ENCODE measurements around the gene NR3C2.
A peak's percentile ranks its signal among the peaks of the same experiment; 100 is the strongest.

Gene NR3C2

GRCh38 chr4:148067301-148067916 is 374.8 kb downstream of the NR3C2 start:
- DNase-seq = no peak

- no peak for DNase-seq
Observed at GRCh38 chr4:148065075-148065474, 377.1 kb downstream of the NR3C2 start.

- no peak for DNase-seq
Observed at GRCh38 chr4:148064451-148064850, 377.8 kb downstream of the NR3C2 start.

GRCh38 chr4:148062301-148062950 is 379.8 kb downstream of the NR3C2 start:
- DNase-seq = no peak

GRCh38 chr4:148061795-148062194 is 380.4 kb downstream of the NR3C2 start:
- no peak for DNase-seq

GRCh38 chr4:148061141-148061481 is 381.1 kb downstream of the NR3C2 start:
- no peak for DNase-seq

- peak; percentile 7 for DNase-seq
Observed at GRCh38 chr4:148060264-148061140, 381.7 kb downstream of the NR3C2 start.

GRCh38 chr4:148059617-148060180 is 382.5 kb downstream of the NR3C2 start:
- no peak for DNase-seq

- no peak for DNase-seq
Observed at GRCh38 chr4:148057984-148058859, 384.0 kb downstream of the NR3C2 start.

GRCh38 chr4:148057516-148057915 is 384.7 kb downstream of the NR3C2 start:
- no peak for DNase-seq

- peak; percentile 65 for DNase-seq
Observed at GRCh38 chr4:148056879-148057278, 385.3 kb downstream of the NR3C2 start.

- no peak for DNase-seq
Observed at GRCh38 chr4:148055844-148056243, 386.4 kb downstream of the NR3C2 start.

GRCh38 chr4:148054275-148054674 is 387.9 kb downstream of the NR3C2 start:
- DNase-seq = no peak

GRCh38 chr4:148053298-148054003 is 388.8 kb downstream of the NR3C2 start:
- DNase-seq = no peak

GRCh38 chr4:148052448-148052847 is 389.8 kb downstream of the NR3C2 start:
- peak; percentile 34 for DNase-seq

- DNase-seq = no peak
Observed at GRCh38 chr4:148051403-148051802, 390.8 kb downstream of the NR3C2 start.

GRCh38 chr4:148048598-148048997 is 393.6 kb downstream of the NR3C2 start:
- DNase-seq = no peak

- DNase-seq = no peak
Observed at GRCh38 chr4:148044912-148045352, 397.3 kb downstream of the NR3C2 start.

GRCh38 chr4:148044089-148044911 is 397.9 kb downstream of the NR3C2 start:
- no peak for DNase-seq

GRCh38 chr4:148041606-148042329 is 400.4 kb downstream of the NR3C2 start:
- DNase-seq = no peak
